GM12891 (cell line): Measurements from ENCODE around the gene SOBP.

Experiments used
- PAX5 ChIP-seq: IDR thresholded peaks from 2 replicates; pipeline ENCODE4 v1.6.1; 2011; ENCODE audit warnings: low read length, moderate library complexity, mild to moderate bottlenecking; ENCODE audit not compliant: insufficient read depth, severe bottlenecking
- POLR2A ChIP-seq: IDR thresholded peaks from 2 replicates; pipeline ENCODE4 v1.6.1; 2011; ENCODE audit warnings: low read depth, low read length, control low read depth
- POLR2AphosphoS5 ChIP-seq: IDR thresholded peaks from 2 replicates; pipeline ENCODE4 v1.6.1; 2011; ENCODE audit warnings: low read depth, low read length, control low read depth
- TAF1 ChIP-seq: IDR thresholded peaks from 2 replicates; pipeline ENCODE4 v1.6.1; 2011; ENCODE audit warnings: low read depth, low read length, control low read depth

DNA sequence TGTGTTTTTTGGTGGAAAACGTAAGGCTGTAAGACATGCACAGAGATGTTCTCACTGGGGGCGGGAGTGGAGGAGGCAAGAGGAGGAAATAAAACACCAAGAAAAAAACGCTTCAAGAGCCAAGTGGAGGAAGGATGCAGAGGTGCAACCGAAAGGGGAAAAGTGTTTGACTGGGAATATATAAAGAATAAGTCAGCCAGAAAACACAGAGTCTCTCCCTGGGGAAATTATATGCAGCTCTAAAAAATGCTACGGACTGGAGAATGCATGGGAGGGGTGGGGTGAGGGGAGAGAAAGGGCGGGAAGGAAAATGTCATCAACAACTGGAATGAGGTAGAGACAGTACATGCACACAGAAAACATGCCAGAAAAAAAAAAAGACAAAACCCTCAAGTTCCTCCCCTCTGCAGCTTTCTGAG, 200.7 kb downstream of the SOBP start:
- TF ChIP-seq TAF1: no peak
- TF ChIP-seq POLR2AphosphoS5: no peak
- TF ChIP-seq PAX5: no peak
- TF ChIP-seq POLR2A: no peak
